Duodenal mucosa (tissue), 2 donors: ENCODE data around the gene STRADB.

ENCODE experiments used
- H3K27ac ChIP-seq: one replicate; pipeline ENCODE4 v1.7.0; 2013; ENCODE audit warnings: low read depth, low read length
- H3K27me3 ChIP-seq, 2 donors: one replicate each; pipeline ENCODE4 v1.7.0; 2013; ENCODE audit warnings: low read length in 2 of 2, control low read depth in 1 of 2; ENCODE audit not compliant: insufficient read depth in 2 of 2, control insufficient read depth in 1 of 2
- H3K36me3 ChIP-seq, 2 donors: one replicate each; pipeline ENCODE4 v1.7.0; 2013; ENCODE audit warnings: low read length in 2 of 2, control low read depth in 1 of 2; ENCODE audit not compliant: insufficient read depth in 2 of 2, control insufficient read depth in 1 of 2
- H3K4me1 ChIP-seq, 2 donors: one replicate each; pipeline ENCODE4 v1.7.0; 2013; ENCODE audit warnings: low read length in 2 of 2, control low read depth in 1 of 2; ENCODE audit not compliant: insufficient read depth in 2 of 2, control insufficient read depth in 1 of 2
- H3K4me3 ChIP-seq, 2 donors: one replicate each; pipeline ENCODE4 v1.7.0; 2013; ENCODE audit warnings: low read length in 2 of 2, low read depth in 1 of 2
- H3K9ac ChIP-seq, 2 donors: one replicate each; pipeline ENCODE4 v1.7.0; 2013; ENCODE audit warnings: low read length in 2 of 2, low read depth in 1 of 2
- H3K9me3 ChIP-seq, 2 donors: one replicate each; pipeline ENCODE4 v1.7.0; 2013; ENCODE audit warnings: low read length in 2 of 2, control low read depth in 1 of 2; ENCODE audit not compliant: control insufficient read depth in 1 of 2

Gene STRADB

DNA sequence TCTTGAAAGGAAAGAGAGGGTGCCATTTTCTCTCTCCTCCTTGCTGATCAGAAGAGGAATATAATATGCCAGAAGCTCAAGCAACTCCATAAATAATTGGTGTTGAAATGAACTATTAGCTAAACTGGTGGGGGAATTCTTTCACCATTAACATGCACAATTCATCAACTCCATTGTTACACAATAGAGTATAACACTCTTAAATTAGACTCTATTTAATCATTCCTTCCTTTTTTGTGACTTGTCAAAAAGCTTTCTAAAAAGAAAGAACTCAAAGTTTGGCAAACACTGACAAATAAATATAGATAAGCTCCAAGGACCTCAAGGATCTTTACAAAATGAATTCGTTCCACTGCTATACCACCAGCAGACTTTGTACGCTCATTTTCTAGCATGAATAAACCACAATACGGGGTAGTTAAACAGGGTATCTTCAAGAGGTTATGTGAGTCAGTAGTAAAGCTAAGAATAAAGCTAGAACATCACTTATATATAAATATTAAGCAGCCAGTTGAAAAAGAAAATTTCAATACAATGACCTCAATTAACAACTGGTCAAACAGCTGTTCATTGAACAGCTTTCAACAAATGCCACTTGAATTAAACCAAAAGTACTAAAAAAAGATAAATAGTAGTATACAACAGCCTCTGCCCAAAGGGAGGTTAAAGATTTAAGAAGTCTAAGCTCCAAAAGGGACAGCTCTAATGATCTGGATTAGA lies 6.6 kb upstream of the STRADB start:
- no peaks in the 10 kb centered on the region for H3K27me3 ChIP-seq
- H3K4me3 ChIP-seq = no peak overlapping the region
- peaks cover 24 to 41% of the 10 kb centered on the region in 2 donors for H3K4me1 ChIP-seq
- H3K36me3 ChIP-seq = no peaks in the 10 kb centered on the region
- H3K27ac ChIP-seq = no peak overlapping the region
- no peaks in the 10 kb centered on the region for H3K9me3 ChIP-seq
- no peak overlapping the region for H3K9ac ChIP-seq

DNA sequence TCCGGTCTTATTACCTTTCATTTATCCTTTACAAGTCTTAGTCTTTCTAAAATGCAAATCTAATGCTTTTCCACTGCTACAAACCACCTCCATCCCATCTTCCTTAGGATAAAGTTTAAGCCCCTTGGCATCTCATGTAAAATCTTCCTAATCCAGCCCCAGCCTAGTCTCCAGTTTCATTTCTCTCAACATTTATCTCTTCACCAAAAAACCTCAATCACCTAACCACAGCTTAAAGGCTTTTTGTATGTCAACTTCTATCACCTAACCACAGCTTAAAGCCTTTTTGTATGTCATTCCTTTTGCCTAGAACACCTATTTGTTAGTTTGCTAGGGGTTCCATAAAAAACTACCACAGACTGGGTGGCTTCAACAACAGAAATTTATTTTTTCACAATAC lies 4.5 kb upstream of the STRADB start:
- Histone ChIP-seq H3K4me1 (peaks cover 25 to 38% of the 10 kb centered on the region in 2 donors), H3K9ac (no peak overlapping the region), H3K27me3 (no peaks in the 10 kb centered on the region), H3K27ac (no peak overlapping the region), H3K36me3 (no peaks in the 10 kb centered on the region), H3K4me3 (no peak overlapping the region), H3K9me3 (no peaks in the 10 kb centered on the region)

DNA sequence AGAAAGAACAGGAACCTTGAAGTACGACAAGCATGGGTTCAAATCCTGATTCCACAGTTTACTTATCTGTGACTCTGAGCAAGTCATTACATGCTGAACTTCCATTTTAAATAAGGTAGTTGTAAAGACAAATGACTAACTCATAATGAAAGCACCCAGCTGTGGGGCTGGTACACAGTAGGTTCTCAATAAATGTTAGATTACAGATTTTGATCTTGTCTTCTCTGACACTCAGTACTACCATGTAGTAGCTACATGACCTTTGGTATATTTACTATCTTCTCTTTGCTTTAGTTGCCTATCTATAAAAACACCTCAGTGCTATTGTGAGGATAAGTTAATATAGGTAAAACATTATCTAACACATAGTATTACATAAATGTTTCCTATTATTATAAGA lies 3.5 kb upstream of the STRADB start:
- Histone ChIP-seq H3K27ac (no peak overlapping the region), H3K9me3 (no peaks in the 10 kb centered on the region), H3K9ac (no peak overlapping the region), H3K36me3 (no peaks in the 10 kb centered on the region), H3K4me3 (no peak overlapping the region), H3K4me1 (peaks cover 32 to 38% of the 10 kb centered on the region in 2 donors), H3K27me3 (no peaks in the 10 kb centered on the region)

DNA sequence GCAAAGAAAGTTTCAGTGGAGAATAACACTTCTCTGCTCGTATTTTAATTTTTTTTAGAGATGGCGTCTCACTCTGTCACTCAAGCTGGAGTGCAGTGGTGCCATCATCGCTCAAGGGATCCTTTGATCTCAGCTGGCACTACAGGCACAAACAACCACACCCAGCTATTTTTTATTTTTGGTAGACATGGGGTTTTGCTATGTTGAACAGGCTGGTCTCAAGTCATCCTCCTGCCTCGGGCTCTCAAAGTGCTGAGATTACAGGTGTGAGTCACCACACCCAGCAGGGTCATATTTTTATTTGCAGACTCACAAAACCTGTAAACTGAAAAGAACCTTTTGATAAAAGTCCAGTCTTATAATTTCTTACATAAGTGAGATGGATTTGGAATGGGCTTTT lies 2.8 kb upstream of the STRADB start:
- no peak overlapping the region for H3K9ac ChIP-seq
- H3K27me3 ChIP-seq = no peaks in the 10 kb centered on the region
- no peak overlapping the region for H3K27ac ChIP-seq
- H3K9me3 ChIP-seq = no peaks in the 10 kb centered on the region
- H3K36me3 ChIP-seq = no peaks in the 10 kb centered on the region
- H3K4me3 ChIP-seq = peak overlapping the region in 1 of 2 donors; percentile 25
- peaks cover 36 to 38% of the 10 kb centered on the region in 2 donors for H3K4me1 ChIP-seq

DNA sequence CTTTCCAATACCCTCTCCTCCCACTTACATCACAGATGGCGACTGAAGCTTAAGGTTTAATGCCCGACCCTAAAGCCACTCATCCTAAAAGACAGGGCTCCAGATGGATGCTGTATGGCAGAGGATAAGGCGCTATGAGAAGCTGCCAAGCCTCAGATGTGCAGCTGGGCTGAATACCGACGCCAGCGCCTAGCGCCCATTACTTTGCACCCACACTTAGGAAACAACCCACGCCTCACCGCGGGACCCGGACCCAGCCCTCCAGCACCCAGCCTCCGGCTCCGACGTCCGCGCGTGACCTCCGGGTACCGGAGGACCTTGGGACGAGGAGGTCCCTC lies 617 bp upstream of the STRADB start:
- H3K4me3 ChIP-seq = peak overlapping the region; percentile 92 to 99
- H3K9me3 ChIP-seq = no peaks in the 10 kb centered on the region
- H3K9ac ChIP-seq = peak overlapping the region; percentile 86 to 89
- no peaks in the 10 kb centered on the region for H3K36me3 ChIP-seq
- H3K4me1 ChIP-seq = peaks cover 36 to 38% of the 10 kb centered on the region in 2 donors
- peak overlapping the region; percentile 80 for H3K27ac ChIP-seq
- H3K27me3 ChIP-seq = no peaks in the 10 kb centered on the region

DNA sequence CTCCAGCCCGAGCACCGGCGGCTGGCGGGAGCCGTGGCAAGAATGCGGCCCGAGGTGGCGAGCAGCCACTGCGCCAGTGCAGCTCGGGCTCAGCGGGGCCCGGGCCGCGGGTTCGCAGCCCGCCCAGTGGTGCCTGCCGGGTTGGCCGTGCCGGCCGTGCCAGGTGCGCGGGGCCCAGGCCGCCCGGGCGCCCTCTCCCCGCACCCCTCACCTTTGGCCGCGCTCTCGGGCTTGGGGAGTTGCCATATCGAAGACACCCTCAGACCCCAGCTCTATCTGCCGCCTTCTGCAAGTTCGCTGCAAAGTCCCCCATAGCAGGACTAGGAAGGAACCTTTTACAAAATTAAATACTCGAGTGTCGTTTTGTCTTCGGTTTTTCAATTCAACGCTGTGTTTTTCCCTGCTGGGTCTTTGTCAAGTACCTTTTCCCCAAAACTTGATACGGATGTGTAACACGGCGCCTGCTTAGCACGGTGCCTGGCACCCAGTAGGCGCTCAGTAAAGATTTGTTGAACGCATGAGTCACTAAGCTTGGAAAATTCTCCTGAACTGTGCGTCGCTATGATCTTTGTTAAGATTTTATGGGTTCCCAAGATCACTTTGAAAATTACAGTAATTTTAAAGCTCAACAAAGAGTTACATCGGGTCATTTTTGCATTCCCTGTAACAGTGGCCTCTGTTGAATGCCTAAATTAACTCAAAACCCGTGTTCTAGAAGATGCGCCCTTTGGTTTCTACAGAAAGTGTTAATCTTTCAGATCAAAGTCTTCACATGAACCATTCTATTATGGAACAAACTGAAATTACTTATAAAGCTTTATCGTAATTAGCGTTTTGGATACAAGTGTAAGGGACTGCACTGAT lies 750 bp downstream of the STRADB start:
- no peaks in the 10 kb centered on the region for H3K27me3 ChIP-seq
- H3K9me3 ChIP-seq = no peaks in the 10 kb centered on the region
- peaks cover 28 to 31% of the 10 kb centered on the region in 2 donors for H3K4me1 ChIP-seq
- peak overlapping the region; percentile 78 for H3K27ac ChIP-seq
- H3K36me3 ChIP-seq = no peaks in the 10 kb centered on the region
- H3K9ac ChIP-seq = peak overlapping the region; percentile 86 to 89
- peak overlapping the region; percentile 92 to 99 for H3K4me3 ChIP-seq

DNA sequence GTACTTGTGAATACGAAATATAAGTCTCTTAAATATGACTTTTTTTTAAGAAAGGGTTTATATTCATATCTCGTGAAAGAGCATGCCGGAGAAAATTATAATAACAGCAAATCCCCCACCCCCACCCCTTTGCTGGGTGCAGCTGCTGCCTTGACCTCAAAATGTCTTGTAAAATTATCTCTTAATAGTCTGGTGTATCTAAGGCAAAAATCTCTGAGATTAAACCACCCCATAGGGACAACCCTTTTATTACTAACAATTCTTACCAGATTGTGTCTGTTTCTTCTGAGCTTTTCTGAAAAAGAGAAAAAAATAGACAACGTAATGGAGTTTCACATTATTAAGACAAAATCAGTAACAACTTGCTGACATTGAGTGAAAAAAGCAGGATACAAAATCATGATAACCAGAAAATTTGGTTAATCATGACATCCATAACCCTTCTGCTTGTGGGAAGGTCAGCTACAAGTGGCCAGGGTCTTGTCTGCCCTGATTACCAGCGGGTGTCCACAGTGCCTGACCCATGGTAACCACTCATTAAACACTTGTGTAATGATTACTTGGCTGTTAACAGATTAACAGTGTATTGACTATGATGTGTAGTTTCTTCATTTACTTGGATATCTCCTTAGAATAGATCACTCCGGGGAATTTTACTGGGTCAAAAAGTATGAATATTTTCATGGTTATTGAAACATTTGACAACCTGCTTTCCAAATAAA lies 1.5 kb downstream of the STRADB start:
- H3K4me3 ChIP-seq = peak overlapping the region; percentile 92 to 99
- H3K9ac ChIP-seq = peak overlapping the region; percentile 86 to 89

DNA sequence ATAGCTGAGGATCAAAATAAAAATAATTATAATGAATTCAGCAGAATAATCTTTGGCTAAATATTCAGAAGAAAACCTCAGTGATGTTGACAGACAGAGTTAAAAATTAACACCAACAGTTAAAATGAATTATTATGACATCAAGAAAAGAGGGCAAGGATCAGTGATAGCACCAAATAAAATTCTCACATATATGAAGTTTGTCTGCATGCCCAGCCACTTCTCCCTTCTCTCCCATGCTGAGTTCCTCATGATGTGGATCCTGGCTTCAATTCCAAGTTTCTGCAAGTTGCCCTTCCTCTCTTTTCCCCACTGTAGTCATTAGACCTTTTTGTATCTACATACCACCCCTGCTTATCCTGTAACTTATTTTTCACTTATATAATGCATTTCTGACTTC lies 6.8 kb downstream of the STRADB start:
- Histone ChIP-seq H3K36me3 (peaks cover 9% of the 10 kb centered on the region in 2 donors), H3K9me3 (no peaks in the 10 kb centered on the region), H3K4me3 (no peak overlapping the region), H3K27me3 (no peaks in the 10 kb centered on the region), H3K9ac (no peak overlapping the region), H3K4me1 (peaks cover 1 to 19% of the 10 kb centered on the region in 2 donors), H3K27ac (no peak overlapping the region)

More for the DNA sequence above, 1.5 kb downstream of the STRADB start:
- peaks cover 20 to 23% of the 10 kb centered on the region in 2 donors for H3K4me1 ChIP-seq
- no peaks in the 10 kb centered on the region for H3K36me3 ChIP-seq
- no peaks in the 10 kb centered on the region for H3K9me3 ChIP-seq
- H3K27me3 ChIP-seq = no peaks in the 10 kb centered on the region
- no peak overlapping the region for H3K27ac ChIP-seq

DNA sequence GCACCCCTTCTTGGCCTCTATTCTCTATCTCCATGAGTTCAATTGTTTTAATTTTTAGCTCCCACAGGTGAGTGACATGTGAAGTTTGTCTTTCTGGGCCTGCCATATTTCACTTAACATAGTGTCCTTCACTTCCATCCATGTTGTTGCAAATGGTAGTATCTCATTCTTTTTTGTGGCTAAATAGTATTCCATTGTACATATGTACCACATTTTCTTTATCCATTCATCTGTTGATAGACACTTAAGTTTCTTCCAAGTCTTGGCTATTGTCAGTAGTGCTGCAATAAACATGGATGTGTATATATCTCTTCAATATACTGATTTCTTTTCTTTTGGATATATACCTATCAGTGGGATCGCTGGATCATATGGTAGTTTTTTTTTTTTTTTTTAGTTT lies 9.0 kb downstream of the STRADB start:
- H3K9me3 ChIP-seq = no peaks in the 10 kb centered on the region
- H3K27ac ChIP-seq = no peak overlapping the region
- H3K4me3 ChIP-seq = no peak overlapping the region
- H3K9ac ChIP-seq = no peak overlapping the region
- H3K36me3 ChIP-seq = peaks cover 9 to 23% of the 10 kb centered on the region in 2 donors
- H3K27me3 ChIP-seq = no peaks in the 10 kb centered on the region
- H3K4me1 ChIP-seq = peaks cover 14 to 30% of the 10 kb centered on the region in 2 donors

DNA sequence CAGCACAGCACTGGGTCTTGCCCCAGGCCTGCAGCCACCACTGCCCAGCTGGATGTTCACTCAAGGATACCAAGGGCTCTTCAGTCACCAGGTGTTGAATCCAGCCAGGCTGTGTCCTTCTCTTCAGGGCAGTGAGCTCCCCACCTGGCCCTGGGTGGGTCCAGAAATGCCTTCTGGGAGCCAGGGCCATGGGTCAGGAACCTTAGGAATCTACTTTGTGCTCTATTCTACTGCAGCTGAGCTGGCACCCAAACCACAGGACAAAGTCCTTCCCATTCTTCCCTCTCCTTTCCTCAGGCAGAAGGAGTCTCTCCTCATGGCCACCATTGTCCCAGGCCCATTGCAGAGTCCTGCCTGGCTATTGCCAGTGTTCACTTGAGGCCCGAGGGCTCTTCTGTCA lies 13.0 kb downstream of the STRADB start:
- H3K9me3 ChIP-seq = no peaks in the 10 kb centered on the region
- H3K9ac ChIP-seq = no peak overlapping the region
- H3K36me3 ChIP-seq = peaks cover 3 to 27% of the 10 kb centered on the region in 2 donors
- H3K4me1 ChIP-seq = peaks cover 16 to 19% of the 10 kb centered on the region in 2 donors
- no peak overlapping the region for H3K27ac ChIP-seq
- H3K4me3 ChIP-seq = no peak overlapping the region
- no peaks in the 10 kb centered on the region for H3K27me3 ChIP-seq
